ENCODE data around the gene HIF3A.

GRCh38 chr19:46385636-46386035, 88.8 kb downstream of the HIF3A start:
- TF ChIP-seq EZH2 (IDR thresholded peaks at IDR 0.05) (no peak), POLR2AphosphoS5 (IDR thresholded peaks at IDR 0.05; ENCODE audit: borderline replicate concordance, low read depth, low read length) (no peak), FOXP2 (optimal IDR thresholded peaks at IDR 0.05; ENCODE audit: control extremely low read depth, extremely low read length, insufficient read depth) (no peak)

Data from SK-N-MC (cell line).